KOPT-K1 (cell line): Measurements from ENCODE around the gene DGKA.
A peak's percentile ranks its signal among the peaks of the same experiment; 100 is the strongest.
"Not testable (repeated sequence)": the region's sequence is repeated elsewhere in the genome, so short reads cannot be mapped to it uniquely, and the experiment has no call there.

Experiments used
- H3K27ac ChIP-seq: fragments of 200-600 bp; sonication (generic); 2 replicates; pipeline ENCODE4 v1.5.1; 2016; ENCODE audit warnings: antibody characterized with exemption, mild to moderate bottlenecking, low read depth, low read length; ENCODE audit not compliant: poor library complexity, severe bottlenecking
- H3K36me3 ChIP-seq: fragments of 200-600 bp; sonication (generic); 2 replicates; pipeline ENCODE4 v1.5.1; 2017; ENCODE audit warnings: antibody characterized with exemption, mild to moderate bottlenecking, low read length, moderate library complexity; ENCODE audit not compliant: insufficient read depth
- H3K9me3 ChIP-seq: fragments of 200-600 bp; sonication (generic); 2 replicates; pipeline ENCODE4 v1.5.1; 2017; ENCODE audit warnings: antibody characterized with exemption, low read length, mild to moderate bottlenecking; ENCODE audit not compliant: insufficient read depth, poor library complexity, severe bottlenecking

Gene DGKA

DNA sequence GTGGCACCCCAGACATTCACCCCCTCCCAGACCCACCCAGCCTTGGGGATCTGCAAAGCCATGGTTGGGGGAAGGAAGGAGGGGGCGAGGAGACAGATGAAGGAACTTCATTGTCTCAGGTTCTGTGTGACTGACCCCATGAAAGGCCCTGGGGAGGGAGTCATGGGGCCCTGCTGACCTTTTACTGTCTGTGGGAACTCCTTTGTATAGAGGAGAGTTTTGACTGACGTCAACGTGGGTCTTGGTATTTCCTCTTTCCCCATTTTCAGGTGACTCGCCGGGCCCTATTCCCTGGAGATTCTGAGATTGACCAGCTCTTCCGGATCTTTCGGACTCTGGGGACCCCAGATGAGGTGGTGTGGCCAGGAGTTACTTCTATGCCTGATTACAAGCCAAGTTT is 39.8 kb downstream of the DGKA start:
- no peak overlapping the region for H3K27ac ChIP-seq
- no peaks in the 10 kb centered on the region for H3K9me3 ChIP-seq
- H3K36me3 ChIP-seq, result peaks cover 47% of the 10 kb centered on the region

GRCh38 chr12:55972042-55972441 is 41.1 kb downstream of the DGKA start:
- peak overlapping the region; percentile 10 for H3K27ac ChIP-seq
- no peaks in the 10 kb centered on the region for H3K9me3 ChIP-seq
- peaks cover 57% of the 10 kb centered on the region for H3K36me3 ChIP-seq

GRCh38 chr12:55972456-55972855 is 41.5 kb downstream of the DGKA start:
- Histone ChIP-seq H3K9me3 (no peaks in the 10 kb centered on the region), H3K27ac (peak overlapping the region; percentile 69), H3K36me3 (peaks cover 58% of the 10 kb centered on the region)

GRCh38 chr12:55972911-55973598 is 42.1 kb downstream of the DGKA start:
- peak overlapping the region; percentile 69 for H3K27ac ChIP-seq
- no peaks in the 10 kb centered on the region for H3K9me3 ChIP-seq
- H3K36me3 ChIP-seq, result peaks cover 53% of the 10 kb centered on the region

GRCh38 chr12:55973599-55974307 is 42.8 kb downstream of the DGKA start, which contains the start of gene RAB5B:
Gene RAB5B (plus strand): TSS chr12:55974078. CDS start chr12:55986961, 12,883 bp downstream.
- Histone ChIP-seq H3K9me3 (no peaks in the 10 kb centered on the region), H3K27ac (peak within 1 kb of the TSS; percentile 80), H3K36me3 (peaks cover 48% of the 10 kb centered on the region)

DNA sequence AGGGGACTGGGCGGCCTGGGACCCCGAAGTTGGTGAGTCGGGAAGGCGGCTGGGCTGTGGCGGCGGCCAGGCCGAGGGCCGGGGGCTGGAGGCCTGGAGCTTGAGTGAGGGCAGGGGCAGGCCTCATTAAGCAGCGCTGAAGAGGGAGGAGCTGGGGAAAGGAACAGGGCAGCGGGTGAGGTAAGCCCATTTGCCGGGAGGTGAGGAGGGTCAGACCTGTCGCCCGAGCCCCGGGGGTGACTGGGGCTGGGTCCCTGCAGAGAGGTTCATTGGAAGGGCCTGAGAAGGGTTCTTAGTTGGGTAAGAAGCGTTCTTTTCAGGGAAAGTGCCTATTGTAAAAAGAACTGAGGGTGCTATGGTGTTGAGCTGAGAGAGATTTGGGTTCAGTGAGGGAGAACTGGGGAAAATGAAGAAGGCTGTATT is 43.4 kb downstream of the DGKA start:
- Histone ChIP-seq H3K9me3 (no peaks in the 10 kb centered on the region), H3K27ac (peak overlapping the region; percentile 80), H3K36me3 (peaks cover 48% of the 10 kb centered on the region)

DNA sequence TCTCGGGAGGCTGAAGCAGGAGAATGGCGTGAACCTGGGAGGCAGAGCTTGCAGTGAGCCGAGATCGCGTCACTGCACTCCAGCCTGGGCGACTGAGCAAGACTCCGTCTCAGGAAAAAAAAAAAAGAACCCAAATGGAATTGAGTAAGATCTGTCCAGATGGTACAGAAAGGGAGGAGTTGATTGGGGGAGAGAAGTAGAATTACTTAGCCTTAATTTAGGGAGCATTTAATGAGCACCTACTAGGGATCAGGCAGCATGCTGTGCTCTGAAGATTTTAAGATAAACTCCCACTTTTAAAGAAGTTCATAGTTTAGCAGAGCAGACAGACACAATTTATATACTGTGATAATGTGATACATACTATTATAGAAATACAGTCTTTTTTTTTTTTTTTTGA is 47.4 kb downstream of the DGKA start:
- Histone ChIP-seq H3K9me3 (no peaks in the 10 kb centered on the region), H3K27ac (no peak overlapping the region), H3K36me3 (peaks cover 43% of the 10 kb centered on the region)

GRCh38 chr12:55979069-55979468 is 48.1 kb downstream of the DGKA start:
- H3K27ac ChIP-seq, result no peak overlapping the region
- no peaks in the 10 kb centered on the region for H3K9me3 ChIP-seq
- H3K36me3 ChIP-seq, result peaks cover 49% of the 10 kb centered on the region

GRCh38 chr12:55981882-55982281 is 50.9 kb downstream of the DGKA start:
- not testable (repeated sequence) for H3K9me3 ChIP-seq, H3K27ac ChIP-seq
- peaks cover 70% of the 10 kb centered on the region for H3K36me3 ChIP-seq

DNA sequence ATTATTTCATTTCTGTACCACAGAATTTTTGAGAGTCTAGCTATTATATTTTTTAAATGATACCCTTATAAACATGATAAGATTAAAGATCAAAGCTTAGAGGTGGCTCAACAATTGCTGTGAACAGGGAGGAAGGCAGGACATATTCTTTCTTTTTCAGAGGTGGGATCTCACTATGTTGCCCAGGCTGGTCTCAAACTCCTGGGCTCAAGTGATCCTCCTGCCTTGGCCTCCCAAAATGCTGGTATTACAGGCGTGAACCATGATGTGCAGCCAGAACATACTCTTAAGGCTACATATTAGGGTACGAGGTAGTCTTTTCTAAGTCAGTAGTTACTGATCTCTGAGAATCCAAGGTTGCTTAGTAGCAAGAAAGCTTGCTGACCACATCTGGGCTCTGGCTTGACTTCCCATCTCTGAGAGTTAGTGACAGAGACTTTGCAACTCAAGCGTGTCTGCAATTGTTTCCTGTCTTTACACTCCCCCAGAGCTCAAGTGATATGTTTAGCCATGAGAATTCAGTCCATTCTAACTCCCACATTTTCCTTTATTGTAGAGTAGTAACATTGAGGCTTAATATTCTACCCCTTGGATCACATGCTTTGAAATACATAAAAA is 51.5 kb downstream of the DGKA start:
- Histone ChIP-seq H3K9me3 (no peaks in the 10 kb centered on the region), H3K36me3 (peaks cover 72% of the 10 kb centered on the region), H3K27ac (no peak overlapping the region)

DNA sequence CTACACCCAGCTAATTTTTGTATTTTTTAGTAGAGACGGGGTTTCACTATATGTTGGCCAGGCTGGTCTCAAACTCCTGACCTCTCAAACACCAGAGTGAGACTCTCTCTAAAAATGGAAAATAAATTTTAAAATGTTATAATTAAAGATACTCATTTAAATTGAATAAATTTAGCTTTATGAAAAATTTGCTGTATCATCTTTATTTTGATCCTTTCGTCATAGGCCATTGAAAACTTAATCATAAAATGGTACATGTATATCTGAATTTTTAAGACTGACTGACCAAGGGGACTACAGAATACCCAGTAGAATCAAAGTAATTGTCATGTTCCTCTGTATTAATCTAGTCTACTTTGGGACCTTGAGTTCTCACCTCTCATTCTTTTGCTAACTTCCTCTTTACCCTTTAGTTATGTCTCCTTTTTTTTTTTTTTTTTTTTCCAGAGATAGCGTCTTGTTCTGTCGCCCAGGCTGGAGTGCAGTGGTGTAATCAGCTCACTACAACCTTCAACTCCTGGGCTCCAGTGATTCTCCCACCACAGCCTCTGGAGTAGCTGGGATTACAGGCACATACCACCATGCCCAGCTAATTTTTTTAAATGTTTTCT is 52.4 kb downstream of the DGKA start:
- H3K36me3 ChIP-seq, result peaks cover 81% of the 10 kb centered on the region
- no peaks in the 10 kb centered on the region for H3K9me3 ChIP-seq
- no peak overlapping the region for H3K27ac ChIP-seq

- H3K9me3 ChIP-seq, result no peaks in the 10 kb centered on the region
- H3K36me3 ChIP-seq, result peaks cover 85% of the 10 kb centered on the region
- no peak overlapping the region for H3K27ac ChIP-seq
Measured at GRCh38 chr12:55984861-55985260, 53.9 kb downstream of the DGKA start.

DNA sequence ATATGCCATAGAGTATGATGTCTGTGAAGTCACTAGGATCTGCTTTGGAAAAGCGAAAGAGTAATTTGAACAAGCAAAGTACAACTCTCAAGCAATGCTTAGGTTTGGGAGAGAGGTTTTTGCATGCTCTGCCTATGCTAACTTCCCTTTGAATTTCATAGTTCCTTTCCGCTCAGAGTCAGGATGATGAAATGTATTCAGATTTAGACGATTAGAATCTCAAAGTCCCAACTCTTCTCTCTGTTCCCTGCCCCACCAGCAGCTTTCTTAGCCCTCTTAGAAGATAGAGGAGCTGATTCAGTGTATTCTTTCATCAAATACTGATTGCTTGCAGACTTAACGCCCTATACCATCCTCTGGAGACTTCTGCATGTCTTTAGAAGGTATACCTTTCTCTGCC is 54.4 kb downstream of the DGKA start:
- peaks cover 85% of the 10 kb centered on the region for H3K36me3 ChIP-seq
- H3K27ac ChIP-seq, result no peak overlapping the region
- H3K9me3 ChIP-seq, result no peaks in the 10 kb centered on the region

DNA sequence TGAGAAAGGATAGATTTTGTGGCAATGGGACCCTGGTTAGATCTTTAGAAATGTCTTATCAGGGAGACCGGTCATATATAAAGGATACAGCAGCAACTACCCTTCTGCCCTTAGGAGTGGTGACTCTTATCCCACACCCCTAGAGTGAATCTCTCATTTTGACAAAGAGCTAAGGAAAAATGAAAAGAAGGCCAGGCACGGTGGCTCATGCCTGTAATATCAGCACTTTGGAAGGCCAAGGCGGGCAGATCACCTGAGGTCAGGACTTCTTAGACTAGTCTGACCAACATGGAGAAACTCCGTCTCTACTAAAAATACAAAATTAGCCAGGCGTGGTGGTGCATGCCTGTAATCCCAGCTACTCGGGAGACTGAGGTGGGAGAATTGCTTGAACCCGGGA is 55.0 kb downstream of the DGKA start:
- not testable (repeated sequence) for H3K9me3 ChIP-seq, H3K27ac ChIP-seq
- peaks cover 85% of the 10 kb centered on the region for H3K36me3 ChIP-seq

DNA sequence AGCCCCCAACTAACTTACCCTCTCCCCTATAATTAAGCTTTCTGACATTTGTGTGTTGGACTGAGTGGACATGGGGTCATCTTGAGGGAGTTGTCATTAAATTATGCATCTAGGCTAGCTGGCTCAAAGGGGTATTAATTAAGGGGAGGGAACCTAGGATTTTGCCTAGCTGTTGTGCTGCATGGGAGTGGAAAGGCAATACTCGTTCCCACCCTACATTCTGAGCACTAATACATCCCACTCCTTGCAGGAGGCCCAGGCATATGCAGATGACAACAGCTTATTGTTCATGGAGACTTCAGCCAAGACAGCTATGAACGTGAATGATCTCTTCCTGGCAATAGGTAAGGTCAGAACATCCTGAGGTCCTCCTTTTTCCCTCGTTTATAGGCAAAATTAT is 60.1 kb downstream of the DGKA start:
- Histone ChIP-seq H3K27ac (no peak overlapping the region), H3K36me3 (peaks cover 95% of the 10 kb centered on the region), H3K9me3 (no peaks in the 10 kb centered on the region)
